ENCODE results near the gene RYR2. TPM values are rescaled to one million over a fixed set of nuclear protein-coding genes. Genes with fewer than 3 reads are reported as not detected.
A peak's percentile ranks its signal among the peaks of the same experiment; 100 is the strongest.

The RYR2 gene
- polyA plus RNA-seq, 2 of the 4 experiments (the other 2 are of a cell fraction), result 0.06 TPM; not detected in 1

- Histone ChIP-seq H3K4me1 (no peaks in the 10 kb centered on the region), H3K4me3 (no peak overlapping the region), H3K9me3 (no peaks in the 10 kb centered on the region), H3K27ac (no peak overlapping the region), H3K4me2 (peak overlapping the region; percentile 74)
- ATAC-seq (peak; percentile 86 to 93), FAIRE-seq (no peak), DNase-seq (ENCODE audit: low read depth in 1 of 2, low spot score in 1 of 2) (peak; percentile 39 to 43)
- WGBS (ENCODE audit: missing lambda C conversion rate), result 24% methylated on average over 25 of the region's 25 CpGs
- POLR2A ChIA-PET, result no interaction called here
- no peak for TF ChIP-seq NR3C1 (IDR thresholded peaks at IDR 0.05)
- no peak for TF ChIP-seq HOXA7 (CRISPR knock-in tag; IDR thresholded peaks at IDR 0.05)
- TF ChIP-seq, protein P1, sequence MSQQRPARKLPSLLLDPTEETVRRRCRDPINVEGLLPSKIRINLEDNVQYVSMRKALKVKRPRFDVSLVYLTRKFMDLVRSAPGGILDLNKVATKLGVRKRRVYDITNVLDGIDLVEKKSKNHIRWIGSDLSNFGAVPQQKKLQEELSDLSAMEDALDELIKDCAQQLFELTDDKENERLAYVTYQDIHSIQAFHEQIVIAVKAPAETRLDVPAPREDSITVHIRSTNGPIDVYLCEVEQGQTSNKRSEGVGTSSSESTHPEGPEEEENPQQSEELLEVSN (IDR thresholded peaks at IDR 0.05; ENCODE audit: borderline replicate concordance, low read depth), result no peak
- TF ChIP-seq CHD4 (IDR thresholded peaks at IDR 0.05; ENCODE audit: borderline replicate concordance), result no peak
- no peak for TF ChIP-seq ESRRA (IDR thresholded peaks at IDR 0.05; ENCODE audit: borderline replicate concordance, low read length)
- TF ChIP-seq CBX8 (IDR thresholded peaks at IDR 0.05), result no peak
- TF ChIP-seq TFCP2L1 (CRISPR knock-in tag; IDR thresholded peaks at IDR 0.05), result no peak
- no peak for TF ChIP-seq POLR2AphosphoS2 (conservative IDR thresholded peaks at IDR 0.05; ENCODE audit: low read length)
- no peak for TF ChIP-seq CHD2 (IDR thresholded peaks at IDR 0.05; ENCODE audit: low read length, partially characterized antibody)
- no peak for TF ChIP-seq ZSCAN20 (CRISPR knock-in tag; IDR thresholded peaks at IDR 0.05)
- TF ChIP-seq MYC (IDR thresholded peaks at IDR 0.05; ENCODE audit: borderline replicate concordance, low read length), result peak; percentile 76
- peak; percentile 75 for TF ChIP-seq SMC3 (IDR thresholded peaks at IDR 0.05)
- peak; percentile 91 for TF ChIP-seq MAX (IDR thresholded peaks at IDR 0.05)
- TF ChIP-seq ZNF302 (CRISPR knock-in tag; IDR thresholded peaks at IDR 0.05), result no peak
- TF ChIP-seq CBX2 (IDR thresholded peaks at IDR 0.05; ENCODE audit: borderline replicate concordance, low read depth), result no peak
- no peak for TF ChIP-seq ZFP36 (IDR thresholded peaks at IDR 0.05; ENCODE audit: borderline replicate concordance, partially characterized antibody)
- TF ChIP-seq, protein P2, sequence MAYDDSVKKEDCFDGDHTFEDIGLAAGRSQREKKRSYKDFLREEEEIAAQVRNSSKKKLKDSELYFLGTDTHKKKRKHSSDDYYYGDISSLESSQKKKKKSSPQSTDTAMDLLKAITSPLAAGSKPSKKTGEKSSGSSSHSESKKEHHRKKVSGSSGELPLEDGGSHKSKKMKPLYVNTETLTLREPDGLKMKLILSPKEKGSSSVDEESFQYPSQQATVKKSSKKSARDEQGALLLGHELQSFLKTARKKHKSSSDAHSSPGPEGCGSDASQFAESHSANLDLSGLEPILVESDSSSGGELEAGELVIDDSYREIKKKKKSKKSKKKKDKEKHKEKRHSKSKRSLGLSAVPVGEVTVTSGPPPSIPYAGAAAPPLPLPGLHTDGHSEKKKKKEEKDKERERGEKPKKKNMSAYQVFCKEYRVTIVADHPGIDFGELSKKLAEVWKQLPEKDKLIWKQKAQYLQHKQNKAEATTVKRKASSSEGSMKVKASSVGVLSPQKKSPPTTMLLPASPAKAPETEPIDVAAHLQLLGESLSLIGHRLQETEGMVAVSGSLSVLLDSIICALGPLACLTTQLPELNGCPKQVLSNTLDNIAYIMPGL (CRISPR knock-in tag; IDR thresholded peaks at IDR 0.05; ENCODE audit: borderline replicate concordance), result no peak
- TF ChIP-seq CEBPB (IDR thresholded peaks at IDR 0.05), result no peak
- TF ChIP-seq HEYL (CRISPR knock-in tag; IDR thresholded peaks at IDR 0.05), result no peak
- TF ChIP-seq CTCF (IDR thresholded peaks at IDR 0.05), result peak; percentile 74
- no peak for TF ChIP-seq TP53 (CRISPR knock-in tag; IDR thresholded peaks at IDR 0.05)
- 0 out of 2 replicates have a peak, but pooled peaks have one; percentile 40 for TF ChIP-seq BHLHE40 (IDR thresholded peaks at IDR 0.05; ENCODE audit: low read depth, low read length)
- TF ChIP-seq RAD21 (conservative IDR thresholded peaks at IDR 0.05 in 1 of 2, IDR thresholded peaks at IDR 0.05 in 1 of 2), result peak; percentile 78 to 79
- no peak for TF ChIP-seq HOXB5 (CRISPR knock-in tag; IDR thresholded peaks at IDR 0.05)
- CTCF ChIA-PET, result interaction anchor here (0.6 to 3.5 kb wide), 34 partner anchors 9 to 1891 kb away, joined by 3 to 49 read pairs (median 4); partner anchors contain the start of gene ZP4
These were observed 822.6 kb downstream of the RYR2 start for GRCh38 chr1:237864338-237865244.

Data from A549 (cell line).